Osteocyte (in vitro differentiated cells): ENCODE data around the gene DNAJC1. TPM values are rescaled to one million over a fixed set of nuclear protein-coding genes. Genes with fewer than 3 reads are reported as not detected.

Experiments
- DNase-seq: peaks from one replicate; pipeline ENCODE4 v3.0.0; 2021; ENCODE audit warnings: mixed read lengths; ENCODE audit not compliant: unreplicated experiment; ENCODE audit errors: extremely low spot score
- H3K27ac Mint-ChIP-seq: one replicate; pipeline ENCODE4 v1.8.0; 2021; ENCODE audit warnings: mild to moderate bottlenecking, mixed read lengths; ENCODE audit not compliant: unreplicated experiment
- H3K27me3 Mint-ChIP-seq: one replicate; pipeline ENCODE4 v1.8.0; 2021; ENCODE audit warnings: mixed read lengths; ENCODE audit not compliant: unreplicated experiment
- H3K36me3 Mint-ChIP-seq: one replicate; pipeline ENCODE4 v1.8.0; 2021; ENCODE audit warnings: mixed read lengths; ENCODE audit not compliant: unreplicated experiment
- H3K4me1 Mint-ChIP-seq: one replicate; pipeline ENCODE4 v1.8.0; 2021; ENCODE audit warnings: mixed read lengths; ENCODE audit not compliant: unreplicated experiment
- H3K4me3 Mint-ChIP-seq: one replicate; pipeline ENCODE4 v1.8.0; 2021; ENCODE audit warnings: mild to moderate bottlenecking, moderate library complexity, mixed read lengths; ENCODE audit not compliant: unreplicated experiment
- H3K9me3 Mint-ChIP-seq: one replicate; pipeline ENCODE4 v1.8.0; 2021; ENCODE audit warnings: mixed read lengths; ENCODE audit not compliant: unreplicated experiment
- CTCF ChIP-seq: fragments of 200-600 bp; sonication (generic); IDR thresholded peaks from 2 replicates; pipeline ENCODE4 v1.5.0; 2021; ENCODE audit warnings: antibody characterized with exemption, mild to moderate bottlenecking, moderate library complexity
- total RNA-seq: library from RNA; stranded (reverse); gene quantifications from 2 replicates; pipeline ENCODE4 v1.2.1, GENCODE V29; 2021

DNAJC1 gene
- total RNA-seq, 1 donor from 2014 or later, result 38.4 TPM

GRCh38 chr10:21953585-21954057 lies 49.9 kb downstream of the DNAJC1 start:
- Mint-ChIP-seq H3K27me3 (no peaks in the 10 kb centered on the region), H3K27ac (no peak overlapping the region), H3K9me3 (no peaks in the 10 kb centered on the region), H3K4me1 (no peaks in the 10 kb centered on the region), H3K4me3 (no peak overlapping the region), H3K36me3 (no peaks in the 10 kb centered on the region)
- TF ChIP-seq CTCF, result peak; percentile 60
- DNase-seq, result no peak

GRCh38 chr10:21950566-21950965 lies 53.0 kb downstream of the DNAJC1 start:
- Mint-ChIP-seq H3K27me3 (no peaks in the 10 kb centered on the region), H3K36me3 (no peaks in the 10 kb centered on the region), H3K27ac (no peak overlapping the region), H3K4me3 (no peak overlapping the region), H3K9me3 (no peaks in the 10 kb centered on the region), H3K4me1 (no peaks in the 10 kb centered on the region)
- DNase-seq, result no peak
- no peak for TF ChIP-seq CTCF

GRCh38 chr10:21946946-21947345 lies 56.6 kb downstream of the DNAJC1 start:
- Mint-ChIP-seq H3K27me3 (no peaks in the 10 kb centered on the region), H3K4me1 (peaks cover 2% of the 10 kb centered on the region), H3K9me3 (no peaks in the 10 kb centered on the region), H3K27ac (no peak overlapping the region), H3K36me3 (no peaks in the 10 kb centered on the region), H3K4me3 (no peak overlapping the region)
- DNase-seq, result no peak
- TF ChIP-seq CTCF, result no peak

GRCh38 chr10:21944727-21945386 lies 58.7 kb downstream of the DNAJC1 start:
- Mint-ChIP-seq H3K27me3 (no peaks in the 10 kb centered on the region), H3K27ac (no peak overlapping the region), H3K36me3 (no peaks in the 10 kb centered on the region), H3K4me3 (no peak overlapping the region), H3K4me1 (peaks cover 7% of the 10 kb centered on the region), H3K9me3 (no peaks in the 10 kb centered on the region)
- TF ChIP-seq CTCF, result no peak
- DNase-seq, result no peak

- no peak for TF ChIP-seq CTCF
- Mint-ChIP-seq H3K27ac (no peak overlapping the region), H3K9me3 (no peaks in the 10 kb centered on the region), H3K36me3 (peaks cover 4% of the 10 kb centered on the region), H3K27me3 (no peaks in the 10 kb centered on the region), H3K4me1 (peaks cover 7% of the 10 kb centered on the region), H3K4me3 (no peak overlapping the region)
- no peak for DNase-seq
These were observed 59.8 kb downstream of the DNAJC1 start for GRCh38 chr10:21943633-21944265.
